ENCODE data around the gene ZSCAN26.

GRCh38 chr6:28280595-28281287 lies 13.8 kb downstream of the ZSCAN26 start:
- TF ChIP-seq CTCF (IDR thresholded peaks at IDR 0.05), result no peak
- TF ChIP-seq POLR2A (IDR thresholded peaks at IDR 0.05), result no peak

Data from body of pancreas (tissue), 4 donors.